Mesenchymal stem cell (in vitro differentiated cells and primary cell): Measurements from ENCODE around the gene MZT1.

Experiments used
- DNase-seq: peaks from one replicate; pipeline ENCODE4 v3.0.0-alpha.2; 2013
- H2AFZ ChIP-seq: one replicate; pipeline ENCODE4 v1.6.1; 2013; ENCODE audit warnings: low read depth, mild to moderate bottlenecking, control low read depth, inconsistent platforms, low read length, moderate library complexity
- H2AK5ac ChIP-seq: 2 replicates; pipeline ENCODE4 v1.6.1; 2013; ENCODE audit warnings: low read length, moderate library complexity, mild to moderate bottlenecking, inconsistent platforms; ENCODE audit not compliant: severe bottlenecking
- H2BK120ac ChIP-seq: one replicate; pipeline ENCODE4 v1.6.1; 2013; ENCODE audit warnings: low read depth, mild to moderate bottlenecking, inconsistent platforms, low read length, moderate library complexity
- H2BK12ac ChIP-seq, 2 experiments: one replicate each; pipeline ENCODE4 v1.6.1; 2013; ENCODE audit warnings: inconsistent platforms in 2 of 2, low read length in 2 of 2, mild to moderate bottlenecking in 2 of 2, moderate library complexity in 2 of 2, control low read depth in 1 of 2
- H2BK15ac ChIP-seq: one replicate; pipeline ENCODE4 v1.6.1; 2013; ENCODE audit warnings: mild to moderate bottlenecking, low read depth, inconsistent platforms; ENCODE audit not compliant: poor library complexity, severe bottlenecking
- H2BK5ac ChIP-seq: 2 replicates; pipeline ENCODE4 v1.6.1; 2013; ENCODE audit warnings: low read depth, mild to moderate bottlenecking, low read length, control low read depth, inconsistent platforms; ENCODE audit not compliant: poor library complexity, severe bottlenecking
- H3K14ac ChIP-seq, 2 experiments: one replicate each; pipeline ENCODE4 v1.6.1; 2013; ENCODE audit warnings: inconsistent platforms in 2 of 2, low read length in 2 of 2, control low read depth in 1 of 2, mild to moderate bottlenecking in 1 of 2, moderate library complexity in 1 of 2
- H3K18ac ChIP-seq, 2 experiments: one replicate each; pipeline ENCODE4 v1.6.1; 2013; ENCODE audit warnings: inconsistent platforms in 2 of 2, low read length in 2 of 2, control low read depth in 1 of 2, low read depth in 1 of 2, mild to moderate bottlenecking in 1 of 2
- H3K23ac ChIP-seq, 2 experiments: one replicate each; pipeline ENCODE4 v1.6.1; 2013; ENCODE audit warnings: inconsistent platforms in 2 of 2, low read length in 2 of 2, mild to moderate bottlenecking in 2 of 2, moderate library complexity in 2 of 2, control low read depth in 1 of 2
- H3K27ac ChIP-seq: 2 replicates; pipeline ENCODE4 v1.5.1; 2013; ENCODE audit warnings: mild to moderate bottlenecking, moderate library complexity, low read length, control low read depth, inconsistent platforms; ENCODE audit not compliant: poor library complexity, severe bottlenecking
- H3K27me3 ChIP-seq, 2 experiments: 2 replicates each; pipeline versions ENCODE4 v1.6.1 to v1.7.0; 2013; ENCODE audit warnings: low read length in 2 of 2, mild to moderate bottlenecking in 2 of 2, moderate library complexity in 2 of 2, control low read depth in 1 of 2, inconsistent platforms in 1 of 2; ENCODE audit not compliant: control insufficient read depth in 1 of 2, insufficient read depth in 1 of 2
- H3K36me3 ChIP-seq, 2 experiments: 2 replicates each; pipeline versions ENCODE4 v1.6.1 to v1.7.0; 2013; ENCODE audit warnings: low read length in 2 of 2, control low read depth in 1 of 2, inconsistent platforms in 1 of 2, low read depth in 1 of 2, mild to moderate bottlenecking in 1 of 2; ENCODE audit not compliant: insufficient read depth in 2 of 2, control insufficient read depth in 1 of 2
- H3K4ac ChIP-seq, 2 experiments: one replicate each; pipeline ENCODE4 v1.6.1; 2013; ENCODE audit warnings: inconsistent platforms in 2 of 2, low read length in 2 of 2, mild to moderate bottlenecking in 2 of 2, moderate library complexity in 2 of 2, control low read depth in 1 of 2, low read depth in 1 of 2
- H3K4me1 ChIP-seq: 2 replicates; pipeline ENCODE4 v1.6.1; 2013; ENCODE audit warnings: low read depth, low read length, control low read depth; ENCODE audit not compliant: control insufficient read depth, insufficient read depth
- H3K4me2 ChIP-seq: 2 replicates; pipeline ENCODE4 v1.6.1; 2013; ENCODE audit warnings: low read length, mild to moderate bottlenecking, inconsistent platforms; ENCODE audit not compliant: poor library complexity, severe bottlenecking
- H3K4me3 ChIP-seq, 2 experiments: 2 replicates each; pipeline versions ENCODE4 v1.5.1 to v1.7.0; 2013; ENCODE audit warnings: low read length in 2 of 2, mild to moderate bottlenecking in 2 of 2, control low read depth in 1 of 2, low read depth in 1 of 2; ENCODE audit not compliant: insufficient read depth in 1 of 2
- H3K79me1 ChIP-seq: replicated peaks from 2 replicates; pipeline ENCODE4 v1.6.1; 2013; ENCODE audit warnings: mild to moderate bottlenecking, control low read depth, low read length, inconsistent platforms; ENCODE audit not compliant: poor library complexity, severe bottlenecking
- H3K9ac ChIP-seq: 2 replicates; pipeline ENCODE4 v1.7.0; 2013; ENCODE audit warnings: mild to moderate bottlenecking, low read length, moderate library complexity
- H3K9me3 ChIP-seq: 2 replicates; pipeline ENCODE4 v1.7.0; 2013; ENCODE audit warnings: mild to moderate bottlenecking, low read length; ENCODE audit not compliant: control insufficient read depth
- H4K8ac ChIP-seq: one replicate; pipeline ENCODE4 v1.6.1; 2013; ENCODE audit warnings: inconsistent platforms, mild to moderate bottlenecking, low read length, moderate library complexity
- H4K91ac ChIP-seq: one replicate; pipeline ENCODE4 v1.6.1; 2013; ENCODE audit warnings: mild to moderate bottlenecking, low read length, inconsistent platforms
- WGBS: methylation state at CpG from one replicate; pipeline ENCODE4 v1.1.7; 2013; ENCODE audit warnings: mixed read lengths; 5-methylcytosine and 5-hydroxymethylcytosine counted together

The MZT1 gene

GRCh38 chr13:72696579-72696978 lies 30.9 kb downstream of the MZT1 start:
- no peak overlapping the region for H2AFZ ChIP-seq
- peaks cover 0 to 8% of the 10 kb centered on the region in 2 experiments for H3K27me3 ChIP-seq
- no peak overlapping the region for H2AK5ac ChIP-seq
- no peak overlapping the region for H3K23ac ChIP-seq
- no peaks in the 10 kb centered on the region for H3K4me1 ChIP-seq
- H2BK5ac ChIP-seq = no peak overlapping the region
- H3K79me1 ChIP-seq = no peaks in the 10 kb centered on the region
- DNase-seq = peak; percentile 18
- no peak overlapping the region for H3K4me3 ChIP-seq
- H3K27ac ChIP-seq = no peak overlapping the region
- no peaks in the 10 kb centered on the region for H3K9me3 ChIP-seq
- no peak overlapping the region for H3K14ac ChIP-seq
- no CpG with 5 or more reads among the region's 1 CpG for WGBS
- no peak overlapping the region for H3K4me2 ChIP-seq
- H3K9ac ChIP-seq = no peak overlapping the region
- H3K18ac ChIP-seq = no peak overlapping the region
- no peak overlapping the region for H4K8ac ChIP-seq
- no peak overlapping the region for H2BK12ac ChIP-seq
- H2BK15ac ChIP-seq = no peak overlapping the region
- no peak overlapping the region for H3K4ac ChIP-seq
- H2BK120ac ChIP-seq = no peak overlapping the region
- H4K91ac ChIP-seq = no peak overlapping the region
- H3K36me3 ChIP-seq = no peaks in the 10 kb centered on the region

- Histone ChIP-seq H3K36me3 (no peaks in the 10 kb centered on the region), H3K23ac (no peak overlapping the region), H3K27ac (no peak overlapping the region), H2BK120ac (no peak overlapping the region), H3K27me3 (peaks cover 0 to 8% of the 10 kb centered on the region in 2 experiments), H3K79me1 (no peaks in the 10 kb centered on the region), H3K14ac (no peak overlapping the region), H3K4me1 (no peaks in the 10 kb centered on the region), H2BK5ac (no peak overlapping the region), H2BK12ac (peak overlapping the region in 1 of 2 experiments; percentile 29), H4K8ac (no peak overlapping the region), H4K91ac (no peak overlapping the region), H2BK15ac (no peak overlapping the region), H3K4me2 (no peak overlapping the region), H2AFZ (peak overlapping the region; percentile 10), H3K9me3 (no peaks in the 10 kb centered on the region), H3K9ac (no peak overlapping the region), H2AK5ac (no peak overlapping the region), H3K18ac (no peak overlapping the region), H3K4ac (no peak overlapping the region), H3K4me3 (no peak overlapping the region)
- no peak for DNase-seq
- 24% methylated on average over 8 of the region's 8 CpGs for WGBS
Observed at GRCh38 chr13:72694314-72694713, 33.1 kb downstream of the MZT1 start.

GRCh38 chr13:72693832-72694231 lies 33.6 kb downstream of the MZT1 start:
- Histone ChIP-seq H3K36me3 (no peaks in the 10 kb centered on the region), H2BK15ac (no peak overlapping the region), H3K4ac (no peak overlapping the region), H4K8ac (no peak overlapping the region), H2BK12ac (no peak overlapping the region), H3K9ac (no peak overlapping the region), H3K14ac (no peak overlapping the region), H3K27ac (no peak overlapping the region), H4K91ac (no peak overlapping the region), H3K18ac (no peak overlapping the region), H3K4me2 (no peak overlapping the region), H3K79me1 (no peaks in the 10 kb centered on the region), H3K23ac (no peak overlapping the region), H2BK5ac (no peak overlapping the region), H2BK120ac (no peak overlapping the region), H2AFZ (no peak overlapping the region), H3K9me3 (no peaks in the 10 kb centered on the region), H3K27me3 (peaks cover 0 to 8% of the 10 kb centered on the region in 2 experiments), H3K4me3 (no peak overlapping the region), H3K4me1 (no peaks in the 10 kb centered on the region), H2AK5ac (no peak overlapping the region)
- DNase-seq = no peak
- WGBS = 67% methylated on average over 2 of the region's 5 CpGs

- H3K9ac ChIP-seq = no peak overlapping the region
- H3K4me3 ChIP-seq = no peak overlapping the region
- no peaks in the 10 kb centered on the region for H3K4me1 ChIP-seq
- no peak overlapping the region for H3K23ac ChIP-seq
- H2BK12ac ChIP-seq = no peak overlapping the region
- no peak overlapping the region for H3K4ac ChIP-seq
- no peaks in the 10 kb centered on the region for H3K9me3 ChIP-seq
- no peak overlapping the region for H3K14ac ChIP-seq
- no peak overlapping the region for H3K27ac ChIP-seq
- H2BK5ac ChIP-seq = no peak overlapping the region
- H4K91ac ChIP-seq = no peak overlapping the region
- peaks cover 0 to 8% of the 10 kb centered on the region in 2 experiments for H3K27me3 ChIP-seq
- no peak overlapping the region for H2BK15ac ChIP-seq
- no peak overlapping the region for H2BK120ac ChIP-seq
- H3K36me3 ChIP-seq = no peaks in the 10 kb centered on the region
- no peaks in the 10 kb centered on the region for H3K79me1 ChIP-seq
- no peak overlapping the region for H3K18ac ChIP-seq
- no peak overlapping the region for H2AK5ac ChIP-seq
- DNase-seq = no peak
- H3K4me2 ChIP-seq = no peak overlapping the region
- H2AFZ ChIP-seq = no peak overlapping the region
- WGBS = 68% methylated on average over 5 of the region's 5 CpGs
- no peak overlapping the region for H4K8ac ChIP-seq
Observed at GRCh38 chr13:72692884-72693514, 34.4 kb downstream of the MZT1 start.
